H9 (cell line): ENCODE data around the gene PLD3. TPM values are rescaled to one million over a fixed set of nuclear protein-coding genes. Genes with fewer than 3 reads are reported as not detected.

Experiments used
- DNase-seq: peaks from one replicate; pipeline ENCODE4 v3.0.0-alpha.2; 2017
- H2AFZ ChIP-seq: one replicate; pipeline ENCODE4 v1.6.1; 2013; ENCODE audit warnings: mild to moderate bottlenecking, low read length, control low read depth, moderate library complexity
- H2AK5ac ChIP-seq: 2 replicates; pipeline ENCODE4 v1.6.1; 2013; ENCODE audit warnings: low read length, control low read depth, mixed read lengths; ENCODE audit not compliant: insufficient read length
- H2BK120ac ChIP-seq: one replicate; pipeline ENCODE4 v1.6.1; 2013; ENCODE audit warnings: low read depth, mild to moderate bottlenecking, low read length, control low read depth, inconsistent platforms; ENCODE audit not compliant: poor library complexity, severe bottlenecking
- H2BK12ac ChIP-seq: 2 replicates; pipeline ENCODE4 v1.6.1; 2013; ENCODE audit warnings: low read length, control low read depth, mixed read lengths, low read depth; ENCODE audit not compliant: insufficient read length
- H2BK15ac ChIP-seq: 2 replicates; pipeline ENCODE4 v1.6.1; 2013; ENCODE audit warnings: low read depth, low read length, control low read depth
- H2BK20ac ChIP-seq: one replicate; pipeline ENCODE4 v1.6.1; 2013; ENCODE audit warnings: low read depth, mild to moderate bottlenecking, low read length, control low read depth, inconsistent platforms; ENCODE audit not compliant: poor library complexity, severe bottlenecking
- H2BK5ac ChIP-seq: 2 replicates; pipeline ENCODE4 v1.6.1; 2013; ENCODE audit warnings: low read length, control low read depth, mixed read lengths; ENCODE audit not compliant: insufficient read length
- H3K14ac ChIP-seq: 2 replicates; pipeline ENCODE4 v1.6.1; 2013; ENCODE audit warnings: low read length, control low read depth; ENCODE audit not compliant: insufficient read depth
- H3K18ac ChIP-seq: 2 replicates; pipeline ENCODE4 v1.6.1; 2013; ENCODE audit warnings: low read depth, mild to moderate bottlenecking, mixed read lengths, low read length, control low read depth; ENCODE audit not compliant: insufficient read length
- H3K23ac ChIP-seq: 2 replicates; pipeline ENCODE4 v1.6.1; 2013; ENCODE audit warnings: low read length, control low read depth, mixed read lengths, low read depth; ENCODE audit not compliant: insufficient read length
- H3K23me2 ChIP-seq: 2 replicates; pipeline ENCODE4 v1.6.1; 2013; ENCODE audit warnings: low read depth, mild to moderate bottlenecking, mixed read lengths, low read length, control low read depth; ENCODE audit not compliant: insufficient read length, poor library complexity, severe bottlenecking
- H3K27ac ChIP-seq: 2 replicates; pipeline ENCODE4 v1.5.1; 2013; ENCODE audit warnings: low read length, control low read depth, mixed read lengths, low read depth; ENCODE audit not compliant: insufficient read length
- H3K27me3 ChIP-seq: 2 replicates; pipeline ENCODE4 v1.6.1; 2013; ENCODE audit warnings: low read length, control low read depth, inconsistent platforms; ENCODE audit not compliant: insufficient read depth
- H3K4ac ChIP-seq: 2 replicates; pipeline ENCODE4 v1.6.1; 2013; ENCODE audit warnings: low read depth, mild to moderate bottlenecking, control low read depth, inconsistent platforms, low read length, moderate library complexity
- H3K4me1 ChIP-seq: 2 replicates; pipeline ENCODE4 v1.6.1; 2013; ENCODE audit warnings: low read length, control low read depth, inconsistent platforms; ENCODE audit not compliant: insufficient read depth
- H3K4me2 ChIP-seq: 2 replicates; pipeline ENCODE4 v1.6.1; 2013; ENCODE audit warnings: low read length, control low read depth, mixed read lengths; ENCODE audit not compliant: insufficient read length, insufficient read depth
- H3K56ac ChIP-seq: 2 replicates; pipeline ENCODE4 v1.6.1; 2013; ENCODE audit warnings: low read depth, mild to moderate bottlenecking, mixed read lengths, low read length, control low read depth; ENCODE audit not compliant: insufficient read length
- H3K79me1 ChIP-seq: 2 replicates; pipeline ENCODE4 v1.6.1; 2013; ENCODE audit warnings: low read depth, mild to moderate bottlenecking, moderate library complexity, low read length, control low read depth, inconsistent platforms; ENCODE audit not compliant: insufficient read depth, poor library complexity, severe bottlenecking
- H3K79me2 ChIP-seq: 2 replicates; pipeline ENCODE4 v1.6.1; 2013; ENCODE audit warnings: low read length, control low read depth, inconsistent platforms; ENCODE audit not compliant: insufficient read depth
- H3K9ac ChIP-seq: 2 replicates; pipeline ENCODE4 v1.6.1; 2013; ENCODE audit warnings: low read length, control low read depth, mixed read lengths; ENCODE audit not compliant: insufficient read length; ENCODE audit errors: extremely low read depth
- H3K9me3 ChIP-seq: one replicate; pipeline ENCODE4 v1.6.1; 2013; ENCODE audit warnings: low read depth, low read length, inconsistent platforms; ENCODE audit not compliant: control insufficient read depth
- H3T11ph ChIP-seq: one replicate; pipeline ENCODE4 v1.6.1; 2013; ENCODE audit warnings: mild to moderate bottlenecking, low read length, control low read depth, inconsistent platforms
- H4K20me1 ChIP-seq: one replicate; pipeline ENCODE4 v1.6.1; 2013; ENCODE audit not compliant: control insufficient read depth, insufficient read length, insufficient read depth
- H4K5ac ChIP-seq: 2 replicates; pipeline ENCODE4 v1.6.1; 2013; ENCODE audit warnings: low read depth, mild to moderate bottlenecking, mixed read lengths, low read length, control low read depth; ENCODE audit not compliant: insufficient read length
- H4K8ac ChIP-seq: replicated peaks from 2 replicates; pipeline ENCODE4 v1.6.1; 2013; ENCODE audit warnings: low read length, control low read depth, mixed read lengths, low read depth; ENCODE audit not compliant: insufficient read length
- H4K91ac ChIP-seq: 2 replicates; pipeline ENCODE4 v1.6.1; 2013; ENCODE audit warnings: low read depth, mild to moderate bottlenecking, moderate library complexity, mixed read lengths, low read length, control low read depth; ENCODE audit not compliant: insufficient read length
- H3K27ac Mint-ChIP-seq, 3 experiments: 2 replicates in 2 of 3; 3 replicates in 1 of 3; pipeline ENCODE4 v1.8.0; 2020 to 2021; ENCODE audit warnings: mixed read lengths in 3 of 3, mild to moderate bottlenecking in 1 of 3, moderate library complexity in 1 of 3
- H3K27me3 Mint-ChIP-seq: 2 replicates; pipeline ENCODE4 v1.8.0; 2021; ENCODE audit warnings: low read depth, mild to moderate bottlenecking, moderate library complexity, mixed read lengths
- H3K36me3 Mint-ChIP-seq, 3 experiments: 2 replicates in 2 of 3; 3 replicates in 1 of 3; pipeline ENCODE4 v1.8.0; 2020 to 2021; ENCODE audit warnings: low read depth in 3 of 3, mixed read lengths in 3 of 3; ENCODE audit not compliant: insufficient read depth in 1 of 3
- H3K4me1 Mint-ChIP-seq, 2 experiments: 2 replicates each; pipeline ENCODE4 v1.8.0; 2020; ENCODE audit warnings: mixed read lengths in 2 of 2
- H3K4me3 Mint-ChIP-seq, 2 experiments: 2 replicates in 1 of 2; 3 replicates in 1 of 2; pipeline ENCODE4 v1.8.0; 2020 to 2021; ENCODE audit warnings: mild to moderate bottlenecking in 2 of 2, mixed read lengths in 2 of 2, moderate library complexity in 1 of 2
- H3K9me3 Mint-ChIP-seq, 2 experiments: 2 replicates in 1 of 2; 3 replicates in 1 of 2; pipeline ENCODE4 v1.8.0; 2020; ENCODE audit warnings: mild to moderate bottlenecking in 2 of 2, mixed read lengths in 2 of 2, moderate library complexity in 1 of 2
- CTCF ChIP-seq: fragments of 200-600 bp; sonication (generic); conservative IDR thresholded peaks from 3 replicates; pipeline ENCODE4 v1.8.0; 2021; ENCODE audit warnings: antibody characterized with exemption, mild to moderate bottlenecking
- WGBS: extraction: QIAGEN DNeasy Blood & Tissue Kit; methylation state at CpG from one replicate; pipeline ENCODE4 v1.1.7; 2013; ENCODE audit warnings: missing lambda C conversion rate, low lambda C conversion rate, mixed read lengths; ENCODE audit not compliant: insufficient read length; ENCODE audit errors: extremely low coverage; 5-methylcytosine and 5-hydroxymethylcytosine counted together
- total RNA-seq: library from RNA; stranded (reverse); gene quantifications from 2 replicates; pipeline ENCODE4 v1.2.1, GENCODE V29; 2021

The PLD3 gene
- total RNA-seq, 1 experiment from 2014 or later: 194 TPM

GRCh38 chr19:40370997-40371801 is 22.7 kb downstream of the PLD3 start:
- no peak overlapping the region for H2BK20ac ChIP-seq
- no peaks in the 10 kb centered on the region for H4K20me1 ChIP-seq
- no peak overlapping the region for H2BK5ac ChIP-seq
- WGBS: no CpG with 5 or more reads among the region's 7 CpGs
- no peak overlapping the region for H3K9ac ChIP-seq
- H3K9me3 ChIP-seq: no peaks in the 10 kb centered on the region
- peak overlapping the region in 1 of 3 experiments; percentile 68; a peak in 3 of 7 replicates for H3K27ac Mint-ChIP-seq
- H3K4me3 Mint-ChIP-seq: no peak overlapping the region
- H3K18ac ChIP-seq: no peak overlapping the region
- H3K27ac ChIP-seq: no peak overlapping the region
- no peak overlapping the region for H3K4me2 ChIP-seq
- H3K9me3 Mint-ChIP-seq: no peaks in the 10 kb centered on the region
- H3K79me2 ChIP-seq: no peaks in the 10 kb centered on the region
- no peak overlapping the region for H4K8ac ChIP-seq
- no peak overlapping the region for H2AFZ ChIP-seq
- no peak overlapping the region for H2BK120ac ChIP-seq
- no peak overlapping the region for H4K5ac ChIP-seq
- no peak for TF ChIP-seq CTCF
- H3K56ac ChIP-seq: no peak overlapping the region
- H4K91ac ChIP-seq: no peak overlapping the region
- peaks cover 9 to 14% of the 10 kb centered on the region in 2 experiments for H3K4me1 Mint-ChIP-seq
- no peaks in the 10 kb centered on the region for H3K27me3 ChIP-seq
- no peaks in the 10 kb centered on the region for H3K4me1 ChIP-seq
- H3K23me2 ChIP-seq: peaks cover under 1% of the 10 kb centered on the region
- no peak overlapping the region for H2AK5ac ChIP-seq
- no peak overlapping the region for H2BK12ac ChIP-seq
- H3K27me3 Mint-ChIP-seq: no peaks in the 10 kb centered on the region
- no peak overlapping the region for H2BK15ac ChIP-seq
- no peak overlapping the region for H3K4ac ChIP-seq
- H3K36me3 Mint-ChIP-seq: peaks cover 27 to 74% (median 72%) of the 10 kb centered on the region in 3 experiments
- no peak overlapping the region for H3T11ph ChIP-seq
- no peak overlapping the region for H3K23ac ChIP-seq
- no peak for DNase-seq
- no peaks in the 10 kb centered on the region for H3K79me1 ChIP-seq
- no peak overlapping the region; the same call in 1 of the 2 replicates for H3K14ac ChIP-seq
